Fibroblast of skin of right quadriceps (primary cell): Measurements from ENCODE around the gene LYST.
A peak's percentile ranks its signal among the peaks of the same experiment; 100 is the strongest.
"Not testable (repeated sequence)": the region's sequence is repeated elsewhere in the genome, so short reads cannot be mapped to it uniquely, and the experiment has no call there.

Experiments used
- DNase-seq: peaks from one replicate; pipeline ENCODE4 v3.0.0-alpha.2; 2013

The LYST gene

DNA sequence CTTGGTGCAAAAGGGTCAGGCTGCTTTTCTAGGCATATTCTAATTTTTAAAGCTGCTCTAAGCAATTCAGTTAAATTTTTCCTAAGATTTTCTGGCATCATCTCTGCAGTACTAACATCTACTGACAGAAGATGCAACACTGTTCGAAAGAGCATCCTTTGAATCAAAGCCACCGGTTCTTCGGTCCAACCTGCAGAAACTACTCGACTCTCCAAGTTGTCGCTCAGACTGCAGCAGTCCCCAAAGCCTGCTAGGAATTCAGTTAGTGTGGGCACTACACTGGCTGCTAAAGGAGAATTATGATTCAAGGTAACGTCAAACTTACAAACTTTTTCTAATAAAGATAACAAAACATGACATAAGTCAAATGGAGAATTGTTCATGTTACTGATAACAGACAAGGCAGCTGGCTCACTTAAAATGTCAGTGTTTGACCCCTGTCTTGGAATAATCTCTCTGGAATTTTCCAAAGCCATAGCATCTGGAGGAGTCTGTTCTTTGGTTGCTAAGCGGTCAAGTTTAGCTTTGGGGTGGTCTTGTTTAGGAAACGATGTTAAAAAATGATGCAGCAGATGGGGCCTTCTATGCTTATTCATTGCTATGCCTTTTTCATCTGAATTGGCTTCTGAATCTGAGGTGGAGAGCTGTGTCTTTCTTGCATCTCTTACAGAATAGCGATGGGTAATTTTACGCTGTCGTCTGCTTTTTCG is 56.9 kb downstream of the LYST start:
- peak; percentile 4 for DNase-seq

GRCh38 chr1:235808223-235808622 is 58.5 kb downstream of the LYST start:
- no peak for DNase-seq

DNA sequence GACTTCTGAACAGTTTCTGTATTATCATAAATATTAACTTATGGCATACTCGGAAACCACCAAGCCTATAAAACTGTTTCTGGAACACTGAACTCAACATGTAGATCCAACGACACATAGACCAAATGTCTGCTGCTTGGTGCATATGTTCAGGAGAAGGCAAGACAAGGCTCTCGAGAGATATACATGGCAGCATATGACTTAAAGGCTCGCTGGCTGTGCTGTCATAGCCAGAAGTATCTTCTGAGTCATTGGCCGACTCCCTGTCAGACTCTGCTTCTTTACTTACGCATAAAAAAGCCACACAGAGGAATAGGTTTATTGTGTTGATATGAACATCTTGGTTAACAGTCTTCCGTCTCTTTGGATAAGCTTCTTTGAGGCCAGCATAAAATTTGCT is 60.6 kb downstream of the LYST start:
- DNase-seq: no peak

- DNase-seq: no peak
Measured at GRCh38 chr1:235802573-235803346, 63.9 kb downstream of the LYST start.

DNA sequence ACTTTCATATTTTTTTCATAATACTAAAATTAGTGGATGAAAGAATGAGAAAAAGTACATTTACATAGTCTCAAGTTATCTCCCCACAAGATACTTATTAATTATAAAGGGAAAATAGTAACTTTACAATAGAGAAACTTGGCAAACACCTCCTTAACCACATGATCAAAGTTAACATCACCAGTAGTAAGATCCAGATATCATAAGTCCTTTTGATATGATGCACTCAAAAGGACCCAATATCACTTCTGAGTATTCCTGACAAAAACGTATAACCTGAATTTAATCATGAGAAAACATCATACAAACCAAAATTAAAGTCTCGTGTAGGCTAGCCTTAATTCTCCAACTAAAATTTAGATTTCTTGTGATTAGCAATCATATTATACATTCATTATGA is 67.4 kb downstream of the LYST start:
- DNase-seq: no peak

GRCh38 chr1:235791532-235792060 is 75.1 kb downstream of the LYST start:
- DNase-seq: no peak

GRCh38 chr1:235790123-235790522 is 76.6 kb downstream of the LYST start:
- DNase-seq: no peak

- DNase-seq: not testable (repeated sequence)
Measured at GRCh38 chr1:235786227-235786898, 80.3 kb downstream of the LYST start.

- no peak for DNase-seq
Measured at GRCh38 chr1:235784950-235785349, 81.8 kb downstream of the LYST start.

DNA sequence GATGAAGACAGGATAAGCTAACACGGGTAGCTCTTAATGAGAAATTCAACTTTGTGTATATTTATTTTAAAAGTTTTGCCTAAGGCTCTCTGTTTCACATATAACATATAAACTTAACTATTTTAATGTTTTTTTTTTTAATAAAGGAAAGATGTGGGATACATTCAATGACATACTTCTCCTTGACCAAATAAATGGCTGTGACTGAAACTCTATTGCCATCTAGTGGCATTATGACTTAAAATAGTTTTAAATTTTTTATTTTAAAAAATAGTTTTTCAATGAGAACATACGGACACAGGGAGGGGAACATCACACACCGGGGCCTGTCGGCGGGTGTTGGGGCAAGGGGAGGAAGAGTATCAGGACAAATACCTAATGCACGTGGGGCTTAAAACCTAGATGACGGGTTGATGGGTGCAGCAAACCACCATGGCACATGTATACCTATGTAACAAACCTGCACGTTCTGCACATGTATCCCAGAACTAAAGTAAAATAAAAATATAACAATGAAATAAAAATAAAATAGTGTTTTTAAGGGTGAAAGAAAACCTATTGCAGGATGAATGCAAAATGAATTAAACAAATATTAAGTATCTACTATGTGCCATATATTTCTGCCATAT is 83.4 kb downstream of the LYST start:
- peak; percentile 70 for DNase-seq

DNA sequence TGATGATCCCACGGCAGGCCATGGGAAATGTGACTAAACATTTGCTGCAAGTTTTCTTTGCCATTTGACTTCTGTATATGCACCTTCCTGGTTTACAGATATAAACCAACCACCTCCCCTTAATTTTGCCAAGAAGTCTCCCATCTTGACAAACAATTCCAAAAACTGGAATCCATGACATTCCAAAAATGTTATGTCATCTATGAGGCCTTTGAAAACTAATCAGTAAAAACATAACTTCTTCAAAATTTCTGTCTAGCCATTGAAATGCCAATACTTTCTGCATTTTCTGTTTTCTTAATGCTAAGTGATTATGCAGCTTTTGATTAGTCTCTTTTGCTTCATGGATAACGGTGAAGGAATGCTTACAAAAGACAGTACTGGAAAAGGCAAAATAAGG is 84.1 kb downstream of the LYST start:
- DNase-seq: peak; percentile 32

DNA sequence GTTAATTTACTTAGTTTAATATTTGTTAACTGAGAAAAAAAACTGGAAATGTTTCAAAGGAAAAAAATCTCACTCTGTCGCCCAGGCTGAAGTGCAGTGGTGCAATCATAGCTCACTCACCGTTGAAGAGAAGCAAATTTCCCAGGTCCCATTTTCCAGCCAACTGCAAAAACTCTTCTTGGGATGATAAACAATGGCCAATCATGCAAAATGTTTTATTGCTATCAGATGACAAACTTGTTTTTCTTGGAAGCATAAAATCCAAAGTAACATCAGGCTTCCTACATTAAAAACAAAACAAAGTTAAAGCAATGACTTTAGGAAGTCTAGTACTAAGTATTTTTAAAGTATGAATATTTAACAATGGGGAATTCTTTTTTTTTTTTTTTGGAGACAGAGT is 84.9 kb downstream of the LYST start:
- DNase-seq: peak; percentile 2

GRCh38 chr1:235779770-235780169 is 86.9 kb downstream of the LYST start:
- DNase-seq: no peak

DNA sequence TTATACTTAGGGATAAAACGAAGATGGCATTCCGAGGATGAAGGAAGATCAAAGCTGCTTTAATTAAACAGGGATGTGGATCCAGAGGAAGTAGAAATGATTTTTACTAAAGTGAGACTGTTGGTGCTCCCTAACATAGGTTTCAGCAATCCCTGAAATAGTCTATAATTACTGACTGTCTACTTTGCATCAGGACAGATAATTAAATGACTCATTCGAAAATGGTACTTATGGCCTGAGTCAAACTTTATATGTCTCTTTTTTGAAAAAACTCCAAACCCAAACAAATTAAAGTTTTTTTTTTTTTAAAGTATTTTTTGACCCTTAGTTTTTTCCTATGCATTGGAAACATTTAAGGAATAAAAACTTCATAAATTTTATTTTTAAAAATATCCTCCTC is 90.3 kb downstream of the LYST start:
- DNase-seq: peak; percentile 39

GRCh38 chr1:235775246-235775860 is 91.4 kb downstream of the LYST start:
- no peak for DNase-seq

GRCh38 chr1:235767795-235768194 is 98.9 kb downstream of the LYST start:
- no peak for DNase-seq

- no peak for DNase-seq
Measured at GRCh38 chr1:235766794-235767285, 99.9 kb downstream of the LYST start.

DNA sequence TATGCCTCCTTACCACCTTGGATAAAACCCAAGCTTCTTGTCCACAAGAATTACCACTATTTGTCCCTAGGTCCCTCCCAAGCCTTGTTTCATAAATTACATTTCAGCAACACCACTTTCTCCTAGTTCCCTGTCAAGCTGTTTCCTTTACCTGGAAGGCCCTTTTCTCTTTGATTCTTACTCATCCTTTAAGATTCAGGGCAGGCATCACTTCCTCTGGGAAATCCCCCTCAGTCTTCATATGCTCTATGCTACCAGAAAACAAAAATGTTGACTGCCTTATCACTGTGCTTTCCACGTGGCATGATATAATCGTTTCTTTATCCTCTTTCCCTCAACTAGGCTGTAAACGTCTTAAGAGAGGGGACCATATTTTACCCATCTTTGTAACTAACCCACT is 102.7 kb downstream of the LYST start:
- no peak for DNase-seq

DNA sequence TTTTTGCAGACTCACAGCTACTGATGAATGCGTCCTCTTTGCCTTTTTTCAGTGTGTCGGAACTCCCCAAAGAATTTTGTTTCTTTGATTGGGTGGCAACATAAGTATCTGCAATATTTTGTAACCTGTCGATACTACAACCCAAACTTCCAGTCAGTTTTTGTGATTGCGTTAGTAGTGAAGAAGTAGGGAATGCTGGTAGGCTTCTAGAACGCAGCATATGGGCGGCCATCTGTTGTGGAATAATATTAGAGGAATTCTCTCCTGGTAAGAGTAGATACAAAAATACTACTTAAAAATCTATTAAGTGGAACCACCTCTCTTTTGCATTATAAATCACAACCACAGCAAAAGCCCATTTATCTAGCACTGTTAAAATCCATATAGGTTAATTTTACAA is 107.4 kb downstream of the LYST start:
- DNase-seq: no peak

DNA sequence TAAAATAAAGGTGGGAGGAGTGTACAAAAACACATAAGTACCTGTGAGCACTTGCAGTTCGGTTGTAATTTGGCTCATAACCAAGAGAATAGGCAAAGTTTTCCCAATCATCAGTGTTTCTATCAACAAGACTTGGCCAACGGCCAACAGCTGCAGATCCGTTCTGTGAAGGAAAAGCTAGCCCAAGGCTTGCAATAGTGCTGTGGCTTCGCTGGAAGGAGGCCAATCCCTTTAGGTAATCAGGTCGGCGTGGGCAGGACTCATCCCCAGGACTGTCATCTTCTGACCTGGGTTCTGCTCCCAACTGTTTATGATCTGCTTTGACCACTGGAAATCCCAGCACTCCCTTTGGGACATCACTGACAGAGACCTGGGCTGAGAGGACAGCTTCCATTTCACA is 107.8 kb downstream of the LYST start:
- no peak for DNase-seq

DNA sequence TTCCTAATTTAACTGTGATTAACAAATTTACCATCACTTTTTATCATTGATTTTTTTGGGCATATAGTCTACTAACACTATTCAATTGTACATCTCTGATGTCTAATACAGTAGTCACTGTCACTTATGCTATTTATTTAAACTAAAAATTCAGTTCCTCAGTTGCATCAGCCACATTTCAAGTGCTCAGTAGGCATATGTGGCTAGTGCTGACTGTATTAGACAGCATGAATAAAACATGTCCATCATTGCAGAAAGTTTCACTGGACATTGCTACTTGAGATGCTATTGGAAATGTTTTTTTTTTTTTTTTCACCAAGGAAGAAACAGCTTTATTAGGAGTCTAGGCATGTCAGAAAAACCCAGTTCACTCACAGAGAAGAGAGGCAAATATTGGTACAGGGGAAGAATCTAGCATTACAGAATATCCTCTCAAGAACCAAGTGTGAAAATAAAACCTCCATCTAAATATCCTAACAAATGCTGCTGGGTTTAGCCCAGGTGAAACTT is 109.1 kb downstream of the LYST start:
- no peak for DNase-seq

DNA sequence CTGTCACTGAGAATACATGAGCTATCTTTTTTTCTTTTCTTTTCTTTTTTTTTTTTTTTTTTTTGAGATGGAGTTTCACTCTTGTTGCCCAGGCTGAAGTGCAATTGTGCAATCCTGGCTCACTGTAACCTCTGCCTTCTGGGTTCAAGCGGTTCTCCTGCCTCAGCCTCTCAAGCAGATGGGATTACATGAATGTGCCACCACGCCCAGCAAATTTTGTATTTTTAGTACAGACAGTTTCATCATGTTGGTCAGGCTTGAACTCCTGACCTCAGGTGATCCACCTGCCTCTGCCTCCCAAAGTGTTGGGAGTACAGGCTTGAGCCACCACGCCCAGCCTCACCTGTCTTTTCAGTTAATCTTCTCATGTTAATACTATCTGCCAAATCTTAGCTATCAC is 112.5 kb downstream of the LYST start:
- not testable (repeated sequence) for DNase-seq
